Measurements from ENCODE around the gene SIGLEC1.

The SIGLEC1 gene

DNA sequence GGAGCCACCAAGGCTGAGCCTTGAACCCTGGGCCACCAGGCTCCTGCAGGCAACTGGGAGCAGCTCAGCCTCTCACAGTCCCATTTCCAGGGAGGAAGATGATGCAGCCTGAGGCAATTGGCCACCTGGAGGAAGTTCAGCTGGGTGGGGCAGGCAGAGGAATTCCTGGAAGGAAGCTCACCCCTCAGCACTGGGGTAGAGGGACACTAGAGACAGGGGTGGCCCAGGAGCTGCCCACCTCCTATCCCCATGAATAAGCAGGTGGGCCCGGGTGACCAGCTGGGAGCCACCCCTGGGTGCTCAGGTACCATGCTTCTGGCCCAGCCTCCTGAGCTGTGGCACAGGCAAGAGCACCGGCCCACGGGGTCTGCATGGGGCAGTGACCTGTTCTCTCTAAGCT lies 16.5 kb upstream of the SIGLEC1 start:
- no peak for DNase-seq (ENCODE audit: low read depth in 2 of 2)

DNA sequence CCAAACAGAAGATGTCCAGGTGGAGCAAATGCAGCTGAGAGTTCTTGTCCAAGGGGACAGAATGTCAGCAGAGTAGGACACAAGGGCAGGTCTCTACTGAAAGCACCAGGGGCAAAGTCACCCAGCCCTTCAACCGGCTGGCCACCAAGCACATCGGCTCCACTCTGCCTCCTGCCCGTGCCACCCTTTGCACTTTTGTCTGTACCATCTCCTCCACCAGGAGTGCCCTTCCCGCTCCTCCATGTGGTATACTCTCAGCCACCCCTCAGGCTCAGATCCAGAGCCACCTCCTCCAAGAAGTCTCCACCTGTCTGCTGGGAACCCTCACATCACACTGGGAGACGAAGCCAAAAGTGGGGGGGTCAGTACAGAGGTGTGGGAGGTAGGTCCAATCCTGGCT lies 16.0 kb upstream of the SIGLEC1 start:
- DNase-seq (ENCODE audit: low read depth in 2 of 2): no peak

- DNase-seq (ENCODE audit: low read depth in 2 of 2): no peak
Measured at GRCh38 chr20:3727401-3728021, 15.1 kb upstream of the SIGLEC1 start.

DNA sequence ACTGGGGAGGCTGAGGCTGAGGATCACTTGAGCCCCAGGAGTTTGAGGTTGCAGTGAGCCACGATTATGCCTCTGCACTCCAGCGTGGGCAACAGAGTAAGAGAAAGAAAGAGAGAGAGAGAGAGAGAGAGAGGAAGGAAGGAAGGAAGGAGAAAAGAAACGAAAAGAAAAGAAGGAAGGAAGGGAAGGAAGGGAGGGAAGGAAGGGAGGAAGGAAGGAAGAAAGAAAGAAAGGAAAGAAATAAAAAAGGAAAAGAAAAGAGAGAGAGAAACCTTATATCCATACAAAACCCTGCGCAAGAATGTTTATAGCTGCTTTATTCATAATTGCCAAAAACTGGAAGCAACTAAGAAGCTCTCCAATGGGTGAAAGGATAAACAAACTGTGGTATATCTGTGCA lies 12.0 kb upstream of the SIGLEC1 start:
- DNase-seq (ENCODE audit: low read depth in 2 of 2): no peak

- no peak for DNase-seq (ENCODE audit: low read depth in 2 of 2)
Measured at GRCh38 chr20:3723284-3723683, 10.9 kb upstream of the SIGLEC1 start.

GRCh38 chr20:3721912-3722311 lies 9.5 kb upstream of the SIGLEC1 start:
- DNase-seq (ENCODE audit: low read depth in 2 of 2): no peak

GRCh38 chr20:3720626-3721025 lies 8.2 kb upstream of the SIGLEC1 start:
- DNase-seq (ENCODE audit: low read depth in 2 of 2): no peak

DNA sequence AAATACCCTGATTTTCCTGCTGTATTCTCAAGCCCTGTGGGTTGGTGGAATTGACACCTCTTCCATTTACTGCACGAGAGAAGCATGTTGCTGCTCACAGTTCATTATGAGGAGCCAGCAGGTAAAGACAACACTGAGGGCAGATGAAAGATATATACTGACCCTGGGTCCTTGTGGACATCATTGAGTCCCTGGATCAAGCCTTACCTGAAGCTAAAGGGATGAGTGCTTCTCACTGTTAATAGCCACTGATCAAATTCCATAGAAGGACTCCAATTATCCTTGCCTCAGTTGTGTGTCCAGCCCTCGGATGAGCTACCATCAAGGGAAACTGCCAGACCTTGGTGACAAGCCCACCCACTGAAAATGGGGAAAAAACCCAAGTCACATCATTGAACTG lies 7.7 kb upstream of the SIGLEC1 start:
- no peak for DNase-seq (ENCODE audit: low read depth in 2 of 2)

DNA sequence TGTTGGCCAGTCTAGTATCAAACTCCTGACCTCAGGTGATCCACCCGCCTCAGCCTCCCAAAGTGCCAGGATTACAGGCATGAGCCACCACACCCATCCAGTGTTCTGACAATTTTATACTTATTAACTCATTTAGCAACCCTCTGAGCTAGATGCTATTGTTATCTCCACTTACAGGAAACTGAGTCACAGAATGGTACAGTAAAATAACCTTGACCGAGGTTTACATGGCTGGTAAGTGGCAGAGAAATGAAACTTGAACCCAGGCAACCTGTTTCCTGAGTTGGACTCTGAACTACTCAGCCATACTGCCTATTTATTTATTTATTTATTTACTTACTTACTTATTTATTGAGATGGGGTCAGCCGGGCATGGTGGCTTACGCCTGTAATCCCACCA lies 6.6 kb upstream of the SIGLEC1 start:
- no peak for DNase-seq (ENCODE audit: low read depth in 2 of 2)

DNA sequence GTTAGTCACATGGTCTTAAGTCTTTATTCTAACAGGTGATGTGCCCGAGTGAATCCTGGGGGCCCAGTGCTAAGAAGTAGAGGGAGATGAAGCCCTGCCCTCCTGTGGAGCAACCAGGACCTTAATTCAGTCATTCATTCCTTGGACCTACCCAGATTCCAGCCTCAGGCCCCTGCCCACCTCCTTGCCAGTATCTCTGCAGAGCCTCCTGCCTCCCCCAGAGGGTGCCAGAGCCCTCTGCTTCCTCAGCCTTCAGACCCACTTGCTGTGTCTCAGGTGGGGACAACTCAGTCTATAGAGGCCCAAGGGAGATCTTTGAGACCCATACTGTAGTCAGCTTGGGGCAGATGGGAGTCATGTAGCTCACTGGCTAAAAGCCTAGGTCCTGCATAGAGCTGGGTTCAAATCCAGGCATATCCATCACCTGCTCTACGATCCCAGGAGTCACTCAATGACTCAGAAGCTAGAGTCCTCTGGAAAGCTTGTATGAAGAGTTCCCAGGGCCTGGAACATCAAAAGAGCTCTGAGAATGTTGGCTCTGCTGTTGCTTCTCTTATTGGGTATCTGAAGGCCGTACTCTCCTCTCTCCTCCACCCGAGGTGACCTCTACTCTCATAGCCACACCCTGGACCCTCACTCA lies 3.9 kb upstream of the SIGLEC1 start:
- DNase-seq (ENCODE audit: low read depth in 2 of 2): no peak

- DNase-seq (ENCODE audit: low read depth in 2 of 2): no peak
Measured at GRCh38 chr20:3714092-3714491, 1.7 kb upstream of the SIGLEC1 start.

DNA sequence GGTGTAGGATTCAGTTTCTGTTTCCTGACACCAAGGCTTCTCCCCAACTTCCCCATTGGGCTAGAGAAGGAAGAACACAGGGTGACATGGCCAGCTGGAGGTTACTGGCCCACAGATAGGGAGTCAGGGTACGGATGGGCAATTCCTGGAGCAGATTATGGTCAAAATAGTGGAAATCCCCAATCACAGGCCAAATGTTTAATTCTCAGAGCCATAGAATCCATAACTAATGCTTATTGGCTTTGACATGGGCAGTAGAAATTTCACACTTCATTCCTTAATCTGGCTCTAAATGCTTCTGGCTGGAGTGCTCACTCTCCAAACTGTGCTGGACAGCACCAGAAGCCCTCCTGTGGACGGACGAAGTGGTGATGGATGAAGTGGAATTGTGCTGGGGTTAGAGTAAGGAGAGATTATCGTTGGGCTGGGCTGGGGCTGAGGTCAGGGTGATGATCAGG lies 887 bp downstream of the SIGLEC1 start:
- no peak for DNase-seq (ENCODE audit: low read depth in 2 of 2)

- peak; percentile 47 to 55 for DNase-seq (ENCODE audit: low read depth in 2 of 2)
Measured at GRCh38 chr20:3710703-3711483, 1.5 kb downstream of the SIGLEC1 start.

- DNase-seq (ENCODE audit: low read depth in 2 of 2): no peak
Measured at GRCh38 chr20:3710011-3710466, 2.4 kb downstream of the SIGLEC1 start.

DNA sequence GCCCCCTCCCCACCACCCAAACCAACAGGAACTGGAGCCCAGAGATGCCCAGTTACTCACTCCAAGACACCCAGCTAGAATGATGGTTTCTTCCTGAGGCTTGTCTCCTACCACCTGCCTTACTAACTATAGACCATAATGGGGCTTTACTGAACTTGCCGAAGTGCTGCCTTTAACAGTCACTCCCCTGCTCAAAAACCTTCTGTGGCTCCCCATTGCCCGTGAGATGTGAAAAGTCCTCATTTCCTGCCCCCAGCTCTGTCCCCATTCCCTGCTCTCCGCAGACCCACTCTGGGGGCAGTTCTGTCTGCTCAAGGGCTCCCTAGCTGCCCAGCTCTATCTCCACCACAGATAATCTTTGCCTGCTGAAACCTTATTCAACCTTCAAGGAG lies 4.9 kb downstream of the SIGLEC1 start:
- no peak for DNase-seq (ENCODE audit: low read depth in 2 of 2)

DNA sequence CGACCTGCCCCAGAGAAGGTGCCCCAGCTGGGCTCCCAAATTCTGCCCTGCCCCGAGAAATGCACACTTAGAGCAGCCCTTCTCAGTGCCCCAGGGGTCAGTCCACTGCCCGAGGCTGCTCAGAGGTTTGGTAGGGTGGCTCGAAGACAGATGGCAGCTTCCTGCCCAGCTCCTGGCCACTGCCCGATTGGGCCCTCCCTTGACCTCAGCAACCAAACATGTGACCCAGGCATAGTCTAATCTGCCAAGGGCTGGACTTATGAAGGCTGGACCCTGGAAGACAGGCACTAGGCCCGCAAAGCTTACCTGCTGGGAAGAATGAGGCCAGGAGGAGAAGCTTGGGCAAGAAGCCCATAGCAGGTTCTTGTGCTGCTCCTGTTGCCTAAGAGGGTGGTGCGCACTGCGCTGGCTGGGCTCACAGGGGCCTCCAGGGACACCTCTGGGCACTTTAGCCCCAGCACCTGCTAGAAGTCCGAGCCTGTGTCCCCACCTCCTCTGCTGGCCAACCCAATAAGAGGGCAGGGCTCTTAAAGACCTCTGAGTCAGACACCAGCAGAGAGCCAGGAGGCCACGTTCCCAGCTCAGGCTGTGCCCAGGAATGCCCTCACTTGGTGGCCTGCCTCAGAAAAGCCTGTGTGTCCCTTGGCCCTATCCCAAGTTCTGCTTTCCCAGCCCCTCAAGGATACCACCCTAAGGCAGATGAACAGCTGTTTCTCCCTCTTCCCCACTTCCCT lies 5.5 kb downstream of the SIGLEC1 start:
- no peak for DNase-seq (ENCODE audit: low read depth in 2 of 2)

DNA sequence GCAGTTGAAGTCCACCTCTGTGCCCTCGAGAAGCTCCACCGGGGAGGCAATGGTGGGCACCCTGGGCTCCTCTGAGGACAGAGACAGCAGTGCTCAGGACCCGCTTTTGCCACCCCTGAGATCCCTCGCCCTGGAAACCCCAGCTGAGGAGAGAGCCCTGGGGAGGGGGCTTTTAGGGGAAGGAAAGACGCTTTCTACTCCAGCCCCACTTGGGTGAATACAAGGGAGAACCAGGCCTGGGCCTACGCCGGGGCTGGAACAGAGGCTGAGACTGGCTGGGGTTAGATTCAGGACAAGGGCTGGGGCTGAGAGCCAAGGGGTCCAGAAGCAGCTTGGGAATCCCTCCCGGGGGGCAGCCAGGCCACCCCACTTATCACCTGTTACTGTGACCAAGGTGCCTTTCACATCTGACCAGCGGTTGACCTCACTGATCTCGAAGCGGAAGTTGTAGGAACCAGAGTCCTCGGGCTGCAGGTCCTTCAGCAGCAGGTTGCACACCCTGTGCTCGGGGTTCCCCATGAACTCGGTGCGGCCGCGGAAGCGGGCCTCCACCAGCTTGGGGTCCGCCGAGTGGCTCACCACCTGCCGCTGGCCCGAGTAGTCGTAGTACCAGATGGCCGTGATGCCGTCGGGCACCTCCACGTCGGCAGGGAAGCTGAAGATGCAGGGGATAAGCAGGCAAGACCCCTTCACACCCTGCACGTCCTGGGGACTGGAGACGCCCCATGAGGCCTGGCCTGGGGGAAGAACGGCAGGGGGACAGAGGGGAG lies 6.2 kb downstream of the SIGLEC1 start:
- no peak for DNase-seq (ENCODE audit: low read depth in 2 of 2)

- no peak for DNase-seq (ENCODE audit: low read depth in 2 of 2)
Measured at GRCh38 chr20:3705491-3705969, 6.9 kb downstream of the SIGLEC1 start.

- DNase-seq (ENCODE audit: low read depth in 2 of 2): no peak
Measured at GRCh38 chr20:3704087-3704486, 8.3 kb downstream of the SIGLEC1 start.

DNA sequence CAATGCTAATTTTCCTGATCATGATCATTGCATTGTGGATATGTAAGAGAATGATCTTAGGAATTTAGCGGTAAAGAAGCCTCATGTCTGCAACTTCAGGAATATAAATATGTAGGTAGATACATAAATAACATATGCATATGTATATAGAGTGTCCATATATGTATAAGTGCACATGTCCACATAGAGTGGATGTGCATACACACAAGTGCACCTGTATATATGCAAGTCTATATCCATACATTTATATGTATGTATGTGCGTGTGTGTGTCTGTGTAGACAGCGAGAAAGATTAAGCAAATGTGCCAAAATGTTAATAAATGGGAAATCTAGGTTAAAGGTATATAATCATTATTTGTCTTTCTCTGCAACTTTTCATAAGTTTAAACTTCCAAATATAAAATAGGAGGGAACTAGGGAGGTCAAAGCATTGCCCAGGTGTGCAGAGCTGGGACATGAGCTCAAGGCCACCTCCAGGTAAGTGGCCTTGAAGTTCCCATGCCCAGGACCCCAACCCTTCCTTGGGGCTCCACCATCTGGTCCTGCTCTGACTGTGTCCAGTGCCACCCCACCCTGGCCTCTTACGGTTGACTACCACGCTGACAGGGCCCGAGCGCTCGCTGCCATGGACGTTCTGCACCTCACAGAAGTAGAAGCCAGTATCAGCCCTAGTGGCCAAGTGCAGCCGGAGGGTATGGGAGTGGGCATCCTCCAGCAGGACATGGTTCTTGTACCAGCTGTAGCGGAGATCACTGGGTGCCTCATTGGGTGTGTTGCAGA lies 9.6 kb downstream of the SIGLEC1 start:
- DNase-seq (ENCODE audit: low read depth in 2 of 2): no peak

Data from stimulated activated CD8-positive, alpha-beta memory T cell treated with anti-CD3 and anti-CD28 coated beads, Interleukin-2, amount 100 ng/mL, for 1 hour (primary cell).